A673 (cell line): ENCODE data around the gene XYLT1. TPM values are rescaled to one million over a fixed set of nuclear protein-coding genes. Genes with fewer than 3 reads are reported as not detected.

Source experiments
- BruUV-seq: library from RNA; stranded (reverse); fragments of 400-500 nt; replicated peaks from 2 replicates; lab custom pipeline; 2021; lab: Mats Ljungman, UMichigan
- CTCF ChIA-PET: fragments of 300-600 bp; sonication (Branson Sonifier 250); formaldehyde crosslinking; loops from one replicate; lab custom pipeline; 2022; ENCODE audit warnings: antibody characterized with exemption; lab: Charles Lee
- POLR2A ChIA-PET: fragments of 300-600 bp; sonication (Branson Sonifier 250); formaldehyde crosslinking; loops from one replicate; lab custom pipeline; 2022; ENCODE audit warnings: antibody characterized with exemption; ENCODE audit not compliant: low non-redundant PET; lab: Charles Lee
- DNase-seq: peaks from one replicate; pipeline ENCODE4 v3.0.0-alpha.2; 2015; ENCODE audit warnings: low spot score
- H3K27ac ChIP-seq: fragments of 200-600 bp; sonication (generic); 2 replicates; pipeline ENCODE4 v1.5.1; 2016; ENCODE audit warnings: mixed run types, low read depth, mild to moderate bottlenecking, mixed read lengths, antibody characterized with exemption, low read length; ENCODE audit not compliant: poor library complexity, severe bottlenecking
- H3K27me3 ChIP-seq: fragments of 200-600 bp; sonication (generic); replicated peaks from 2 replicates; pipeline ENCODE4 v1.6.1; 2017; ENCODE audit warnings: mixed run types, low read depth, mild to moderate bottlenecking, mixed read lengths, antibody characterized with exemption, low read length; ENCODE audit not compliant: insufficient read depth, poor library complexity
- H3K36me3 ChIP-seq: fragments of 200-600 bp; sonication (generic); 2 replicates; pipeline ENCODE4 v1.6.1; 2016; ENCODE audit warnings: mixed run types, mild to moderate bottlenecking, mixed read lengths, antibody characterized with exemption, low read length; ENCODE audit not compliant: insufficient read depth, poor library complexity, severe bottlenecking
- H3K4me1 ChIP-seq: fragments of 200-600 bp; sonication (generic); 2 replicates; pipeline ENCODE4 v1.6.1; 2017; ENCODE audit warnings: mixed run types, mild to moderate bottlenecking, mixed read lengths, antibody characterized with exemption, low read length; ENCODE audit not compliant: insufficient read depth, poor library complexity, severe bottlenecking
- H3K4me3 ChIP-seq: fragments of 200-600 bp; sonication (generic); 2 replicates; pipeline ENCODE4 v1.5.1; 2016; ENCODE audit warnings: low read depth, mixed run types, mild to moderate bottlenecking, mixed read lengths, low read length; ENCODE audit not compliant: poor library complexity, severe bottlenecking
- H3K9me3 ChIP-seq: fragments of 200-600 bp; sonication (generic); 2 replicates; pipeline ENCODE4 v1.6.1; 2016; ENCODE audit warnings: mixed run types, low read depth, mild to moderate bottlenecking, mixed read lengths, antibody characterized with exemption, low read length; ENCODE audit not compliant: poor library complexity, severe bottlenecking
- EZH2 ChIP-seq: fragments of 200-600 bp; sonication (generic); IDR thresholded peaks from 2 replicates; pipeline ENCODE4 v1.6.1; 2017; ENCODE audit warnings: borderline replicate concordance, low read depth, mild to moderate bottlenecking, mixed read lengths, antibody characterized with exemption, low read length; ENCODE audit not compliant: poor library complexity, severe bottlenecking
- intact Hi-C: fragments of 100-400 bp; cut with micrococcal nuclease; formaldehyde crosslinking; loops from one replicate; pipeline ENCODE4 v1.10.0; 2022; ENCODE audit not compliant: unreplicated experiment
- total RNA-seq: library from RNA; stranded (reverse); gene quantifications from 2 replicates; pipeline ENCODE4 v1.2.3, GENCODE V29; 2021
- TF ChIP-seq, protein P1 (sequence below): fragments of 300-800, 200-600 bp; sonication (generic); conservative IDR thresholded peaks from 2 replicates; pipeline ENCODE4 v1.5.1; 2017; ENCODE audit warnings: low read depth, mild to moderate bottlenecking, antibody characterized with exemption, low read length, moderate library complexity, mixed read lengths

XYLT1 gene
- total RNA-seq, 1 experiment from 2014 or later: 0.64 TPM

DNA sequence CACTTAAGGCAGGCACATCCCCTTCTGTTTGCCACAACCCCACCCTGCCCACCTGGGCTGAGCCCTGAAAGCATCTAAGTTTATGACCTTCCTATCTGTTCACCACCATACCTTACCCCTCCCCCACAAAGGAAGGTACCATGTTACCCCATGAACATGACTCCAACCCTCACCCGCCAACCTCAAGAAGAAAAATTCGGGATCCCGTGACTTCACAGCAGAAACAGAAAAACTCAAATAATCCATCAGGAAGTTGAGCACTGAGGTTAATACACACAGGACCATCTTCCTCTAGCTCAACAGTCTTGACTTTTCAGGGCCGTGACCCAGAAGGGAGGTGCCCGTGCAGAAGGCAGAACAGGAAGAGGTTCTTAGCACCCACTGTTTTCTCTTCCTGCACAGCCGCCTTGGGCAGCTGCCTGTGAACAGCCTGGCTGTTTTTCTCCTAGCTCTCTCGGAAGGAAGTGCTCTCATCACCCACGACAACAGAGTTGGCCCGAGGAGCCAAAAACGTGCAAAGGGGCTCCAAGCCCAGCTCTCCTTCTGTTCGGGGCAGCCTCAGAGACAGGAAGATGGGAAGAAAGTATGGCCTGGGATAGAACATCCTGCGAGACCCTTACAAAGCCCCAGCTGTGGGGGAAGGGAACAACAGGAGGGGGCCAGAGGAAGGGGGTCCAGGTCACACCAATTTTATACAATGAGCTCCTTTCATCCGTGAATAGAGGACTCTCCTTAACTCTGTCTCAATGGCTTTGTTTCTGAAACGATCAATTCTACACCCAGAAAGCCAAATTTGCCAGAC lies 101.1 kb downstream of the XYLT1 start:
- Histone ChIP-seq H3K4me1 (peaks cover 16% of the 10 kb centered on the region), H3K27me3 (no peaks in the 10 kb centered on the region), H3K4me3 (no peak overlapping the region), H3K36me3 (no peaks in the 10 kb centered on the region), H3K9me3 (no peaks in the 10 kb centered on the region), H3K27ac (no peak overlapping the region)
- intact Hi-C loops: no loop called here
- DNase-seq: peak; percentile 48
- TF ChIP-seq, protein P1, sequence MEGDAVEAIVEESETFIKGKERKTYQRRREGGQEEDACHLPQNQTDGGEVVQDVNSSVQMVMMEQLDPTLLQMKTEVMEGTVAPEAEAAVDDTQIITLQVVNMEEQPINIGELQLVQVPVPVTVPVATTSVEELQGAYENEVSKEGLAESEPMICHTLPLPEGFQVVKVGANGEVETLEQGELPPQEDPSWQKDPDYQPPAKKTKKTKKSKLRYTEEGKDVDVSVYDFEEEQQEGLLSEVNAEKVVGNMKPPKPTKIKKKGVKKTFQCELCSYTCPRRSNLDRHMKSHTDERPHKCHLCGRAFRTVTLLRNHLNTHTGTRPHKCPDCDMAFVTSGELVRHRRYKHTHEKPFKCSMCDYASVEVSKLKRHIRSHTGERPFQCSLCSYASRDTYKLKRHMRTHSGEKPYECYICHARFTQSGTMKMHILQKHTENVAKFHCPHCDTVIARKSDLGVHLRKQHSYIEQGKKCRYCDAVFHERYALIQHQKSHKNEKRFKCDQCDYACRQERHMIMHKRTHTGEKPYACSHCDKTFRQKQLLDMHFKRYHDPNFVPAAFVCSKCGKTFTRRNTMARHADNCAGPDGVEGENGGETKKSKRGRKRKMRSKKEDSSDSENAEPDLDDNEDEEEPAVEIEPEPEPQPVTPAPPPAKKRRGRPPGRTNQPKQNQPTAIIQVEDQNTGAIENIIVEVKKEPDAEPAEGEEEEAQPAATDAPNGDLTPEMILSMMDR: no peak
- no peak for TF ChIP-seq EZH2
- no TSS peak for BruUV-seq
- CTCF ChIA-PET: no interaction called here
- POLR2A ChIA-PET: no interaction called here

DNA sequence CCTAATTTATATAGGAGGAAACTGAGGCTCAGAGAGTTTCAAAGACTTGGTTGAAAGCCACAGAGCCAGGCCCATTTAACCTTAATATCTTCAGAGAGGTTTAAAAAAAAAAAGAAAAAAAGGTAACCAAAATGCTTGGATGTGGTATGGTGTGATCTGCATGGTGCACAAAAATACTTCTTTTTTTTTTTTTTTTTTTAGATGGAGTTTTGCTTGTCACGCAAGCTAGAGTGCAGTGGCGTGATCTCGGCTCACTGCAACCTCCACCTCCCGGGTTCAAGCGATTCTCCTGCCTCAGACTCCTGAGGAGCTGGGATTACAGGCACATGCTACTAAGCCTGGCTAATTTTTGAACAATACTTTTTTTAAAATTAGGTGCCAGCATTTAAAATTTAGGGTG lies 101.8 kb downstream of the XYLT1 start:
- CTCF ChIA-PET: no interaction called here
- H3K36me3 ChIP-seq: no peaks in the 10 kb centered on the region
- DNase-seq: no peak
- H3K4me1 ChIP-seq: peaks cover 16% of the 10 kb centered on the region
- no peaks in the 10 kb centered on the region for H3K9me3 ChIP-seq
- no peak overlapping the region for H3K27ac ChIP-seq
- TF ChIP-seq, protein P1: no peak
- TF ChIP-seq EZH2: no peak
- POLR2A ChIA-PET: no interaction called here
- intact Hi-C loops: no loop called here
- no TSS peak for BruUV-seq
- H3K4me3 ChIP-seq: no peak overlapping the region
- no peaks in the 10 kb centered on the region for H3K27me3 ChIP-seq

DNA sequence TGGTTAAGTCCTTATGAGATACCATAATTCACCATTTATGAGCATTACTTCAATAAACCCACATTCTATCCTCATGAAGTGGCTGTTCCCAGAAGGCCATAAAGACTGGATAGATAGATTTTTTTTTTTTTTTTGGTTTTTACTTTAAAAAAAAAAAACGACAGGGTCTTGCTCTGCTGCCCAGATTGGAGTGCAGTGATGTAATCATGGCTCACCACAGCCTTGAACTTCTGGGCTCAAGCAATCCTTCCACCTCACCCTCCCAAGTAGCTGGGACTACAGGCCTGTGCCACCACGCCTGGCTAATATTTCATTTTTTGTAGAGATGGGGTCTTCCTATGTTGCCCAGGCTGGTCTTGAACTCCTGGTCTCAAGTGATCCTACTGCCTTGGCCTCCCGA lies 102.3 kb downstream of the XYLT1 start:
- CTCF ChIA-PET: no interaction called here
- no peak for DNase-seq
- POLR2A ChIA-PET: no interaction called here
- H3K27me3 ChIP-seq: no peaks in the 10 kb centered on the region
- no peak overlapping the region for H3K27ac ChIP-seq
- peaks cover 16% of the 10 kb centered on the region for H3K4me1 ChIP-seq
- intact Hi-C loops: no loop called here
- no peak overlapping the region for H3K4me3 ChIP-seq
- BruUV-seq: no TSS peak
- no peaks in the 10 kb centered on the region for H3K36me3 ChIP-seq
- no peak for TF ChIP-seq EZH2
- TF ChIP-seq, protein P1: no peak
- H3K9me3 ChIP-seq: no peaks in the 10 kb centered on the region
